Thyroid gland (tissue), 4 donors: ENCODE measurements around the gene SLC35A5. TPM values are rescaled to one million over a fixed set of nuclear protein-coding genes. Genes with fewer than 3 reads are reported as not detected.

Source experiments
- DNase-seq, 2 donors: peaks; one replicate each; pipeline ENCODE4 v3.0.0-alpha.2; 2019
- H3K27ac ChIP-seq, 3 donors: fragments of 200-600 bp; sonication (generic); 1 replicate in 2 of 3; 2 replicates in 1 of 3; pipeline ENCODE4 v1.5.1; 2016 to 2019; ENCODE audit warnings: mild to moderate bottlenecking in 1 of 3, moderate library complexity in 1 of 3
- H3K27me3 ChIP-seq: fragments of 200-600 bp; sonication (generic); one replicate; pipeline ENCODE4 v1.5.1; 2019
- H3K36me3 ChIP-seq, 2 donors: fragments of 200-600 bp; sonication (generic); one replicate each; pipeline ENCODE4 v1.5.1; 2016 to 2019
- H3K4me1 ChIP-seq, 2 donors: fragments of 200-600 bp; sonication (generic); one replicate each; pipeline ENCODE4 v1.5.1; 2017 to 2019
- H3K4me3 ChIP-seq, 3 donors: fragments of 200-600 bp; sonication (generic); replicated peaks in 1 of 3; 1 replicate in 2 of 3; 2 replicates in 1 of 3; pipeline ENCODE4 v1.5.1; 2016; ENCODE audit warnings: mild to moderate bottlenecking in 1 of 3
- H3K9me3 ChIP-seq: fragments of 200-600 bp; sonication (generic); one replicate; pipeline ENCODE4 v1.5.1; 2017
- CTCF ChIP-seq, 6 experiments: fragments of 200-600 bp in 3 of 6; fragments of 450-650 bp in 3 of 6; sonication (generic) in 3 of 6; IDR thresholded peaks; one replicate each; pipeline ENCODE4 v1.5.1; 2016 to 2019; ENCODE audit warnings: antibody characterized with exemption in 6 of 6, mild to moderate bottlenecking in 2 of 6, inconsistent platforms in 1 of 6, moderate library complexity in 1 of 6
- POLR2A ChIP-seq, 2 donors: fragments of 450-650 bp; IDR thresholded peaks; one replicate each; pipeline ENCODE4 v1.6.1; 2017; ENCODE audit warnings: antibody characterized with exemption in 2 of 2, mild to moderate bottlenecking in 2 of 2, moderate library complexity in 1 of 2
- WGBS, 2 donors: methylation state at CpG; one replicate each; pipeline ENCODE4 v1.1.5; 2017; 5-methylcytosine and 5-hydroxymethylcytosine counted together
- intact Hi-C: fragments of 100-400 bp; cut with DNase I; formaldehyde crosslinking; loops from one replicate; pipeline ENCODE4 v1.15.1; 2023
- total RNA-seq, 4 donors: library from RNA; depleted of rRNA; stranded (reverse); fragments of >200 nt; gene quantifications; one replicate each; pipeline ENCODE4 v1.2.3, GENCODE V29; 2016

Gene SLC35A5
- total RNA-seq, 4 donors from 2014 or later = 39.5 to 66.1 (median 60.8) TPM

GRCh38 chr3:112530573-112530972 lies 31.3 kb upstream of the SLC35A5 start:
- DNase-seq = no peak
- Histone ChIP-seq H3K9me3 (no peaks in the 10 kb centered on the region), H3K27me3 (no peaks in the 10 kb centered on the region), H3K36me3 (peaks cover 16 to 23% of the 10 kb centered on the region in 2 donors), H3K4me3 (no peak overlapping the region), H3K4me1 (no peaks in the 10 kb centered on the region), H3K27ac (no peak overlapping the region)
- TF ChIP-seq POLR2A (IDR thresholded peaks at IDR 0.05) = no peak
- TF ChIP-seq CTCF (IDR thresholded peaks at IDR 0.05) = no peak
- 94 to 96% methylated on average over 3 of the region's 3 CpGs for WGBS, 2 donors
- intact Hi-C loops = no loop called here

- Histone ChIP-seq H3K27me3 (no peaks in the 10 kb centered on the region), H3K27ac (no peak overlapping the region), H3K36me3 (peaks cover 16 to 24% of the 10 kb centered on the region in 2 donors), H3K4me3 (no peak overlapping the region), H3K4me1 (no peaks in the 10 kb centered on the region), H3K9me3 (no peaks in the 10 kb centered on the region)
- DNase-seq = no peak
- intact Hi-C loops = no loop called here
- WGBS, 2 donors = 2 to 8% methylated on average over 1 of the region's 1 CpG
- TF ChIP-seq CTCF (IDR thresholded peaks at IDR 0.05) = peak in 5 of 6 experiments; percentile 25 to 60 (median 49)
- no peak for TF ChIP-seq POLR2A (IDR thresholded peaks at IDR 0.05)
Observed at GRCh38 chr3:112531358-112531781, 30.5 kb upstream of the SLC35A5 start.

GRCh38 chr3:112539825-112540650 lies 21.8 kb upstream of the SLC35A5 start:
- Histone ChIP-seq H3K4me1 (no peaks in the 10 kb centered on the region), H3K36me3 (peaks cover 0 to 15% of the 10 kb centered on the region in 2 donors), H3K9me3 (no peaks in the 10 kb centered on the region), H3K27me3 (no peaks in the 10 kb centered on the region), H3K4me3 (no peak overlapping the region), H3K27ac (no peak overlapping the region)
- intact Hi-C loops = no loop called here
- WGBS, 2 donors = 94 to 96% methylated on average over 1 of the region's 1 CpG
- DNase-seq = no peak
- TF ChIP-seq CTCF (IDR thresholded peaks at IDR 0.05) (no peak), POLR2A (IDR thresholded peaks at IDR 0.05) (no peak)

- DNase-seq = no peak
- no peaks in the 10 kb centered on the region for H3K9me3 ChIP-seq
Observed at GRCh38 chr3:112546216-112546759, 15.6 kb upstream of the SLC35A5 start.

More at GRCh38 chr3:112546216-112546759, 15.6 kb upstream of the SLC35A5 start:
- 93 to 94% methylated on average over 5 of the region's 5 CpGs for WGBS, 2 donors
- Histone ChIP-seq H3K4me3 (no peak overlapping the region), H3K27me3 (no peaks in the 10 kb centered on the region), H3K4me1 (peaks cover 3 to 6% of the 10 kb centered on the region in 2 donors), H3K27ac (no peak overlapping the region), H3K36me3 (peaks cover 17 to 18% of the 10 kb centered on the region in 2 donors)
- no peak for TF ChIP-seq CTCF (IDR thresholded peaks at IDR 0.05)
- TF ChIP-seq POLR2A (IDR thresholded peaks at IDR 0.05) = no peak
- intact Hi-C loops = no loop called here
